SK-N-MC (cell line): Measurements from ENCODE around the gene S100A6.

Source experiments
- EZH2 ChIP-seq: fragments of 200-600 bp; sonication (generic); IDR thresholded peaks from one replicate; pipeline ENCODE4 v1.6.1; 2017; ENCODE audit warnings: antibody characterized with exemption
- FOXP2 ChIP-seq: optimal IDR thresholded peaks from 2 replicates; pipeline ENCODE3; 2011; ENCODE audit warnings: mild to moderate bottlenecking, moderate library complexity; ENCODE audit not compliant: insufficient read depth; ENCODE audit errors: extremely low read length, control extremely low read depth
- POLR2AphosphoS5 ChIP-seq: IDR thresholded peaks from 2 replicates; pipeline ENCODE4 v1.6.1; 2012; ENCODE audit warnings: mild to moderate bottlenecking, low read depth, low read length, borderline replicate concordance

DNA sequence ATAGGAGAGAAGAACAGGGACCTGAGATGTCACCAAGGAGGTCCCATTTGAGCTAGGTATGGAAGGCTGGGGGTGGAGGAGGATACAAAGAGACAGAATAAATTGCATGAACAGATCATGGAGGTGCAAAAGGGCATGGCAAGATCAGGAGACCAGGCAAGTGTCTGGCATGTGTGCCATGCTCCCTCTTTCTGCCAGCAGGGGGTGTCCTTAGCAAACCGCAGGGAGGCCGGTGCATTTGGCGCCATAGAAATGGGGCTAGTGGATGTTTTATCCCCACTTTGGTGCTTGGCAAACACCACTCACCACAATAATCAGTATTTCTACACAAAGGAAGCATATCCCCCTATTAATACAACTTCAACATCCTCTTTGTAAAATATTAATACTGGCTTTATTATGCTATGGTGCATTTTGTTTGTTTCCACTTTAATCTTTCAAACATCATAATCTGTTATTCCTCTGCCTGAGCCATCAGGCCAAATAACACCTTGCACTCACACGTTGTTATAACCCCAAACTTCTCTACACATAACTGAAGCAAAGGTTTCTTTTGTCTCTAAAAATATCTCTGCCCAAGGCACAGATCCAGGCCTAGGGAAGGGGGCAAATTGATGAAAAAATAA lies 25.9 kb downstream of the S100A6 start:
- no peak for TF ChIP-seq POLR2AphosphoS5
- no peak for TF ChIP-seq EZH2
- TF ChIP-seq FOXP2, result no peak
